Measurements from ENCODE around the gene TRIM21.
A peak's percentile ranks its signal among the peaks of the same experiment; 100 is the strongest.
"Not testable (repeated sequence)": the region's sequence is repeated elsewhere in the genome, so short reads cannot be mapped to it uniquely, and the experiment has no call there.

TRIM21 gene

GRCh38 chr11:4416816-4417215 lies 23.3 kb upstream of the TRIM21 start:
- H3K9me3 Mint-ChIP-seq, result no peaks in the 10 kb centered on the region
- H3K27ac Mint-ChIP-seq, result no peak overlapping the region
- peaks cover 10% of the 10 kb centered on the region for H3K27me3 Mint-ChIP-seq (ENCODE audit: low read depth, poor library complexity)
- TF ChIP-seq CTCF (IDR thresholded peaks at IDR 0.05), result no peak
- peaks cover 5% of the 10 kb centered on the region for H3K4me1 Mint-ChIP-seq
- H3K36me3 Mint-ChIP-seq (ENCODE audit: low read depth), result no peaks in the 10 kb centered on the region
- no peak overlapping the region for H3K4me3 Mint-ChIP-seq
- DNase-seq, result no peak

GRCh38 chr11:4416306-4416705 lies 22.8 kb upstream of the TRIM21 start:
- H3K36me3 Mint-ChIP-seq (ENCODE audit: low read depth), result no peaks in the 10 kb centered on the region
- no peak for DNase-seq
- no peak for TF ChIP-seq CTCF (IDR thresholded peaks at IDR 0.05)
- no peaks in the 10 kb centered on the region for H3K9me3 Mint-ChIP-seq
- no peak overlapping the region for H3K27ac Mint-ChIP-seq
- H3K27me3 Mint-ChIP-seq (ENCODE audit: low read depth, poor library complexity), result peaks cover 10% of the 10 kb centered on the region
- H3K4me3 Mint-ChIP-seq, result no peak overlapping the region
- peaks cover 5% of the 10 kb centered on the region for H3K4me1 Mint-ChIP-seq

- H3K4me1 Mint-ChIP-seq; DNase-seq; H3K4me3 Mint-ChIP-seq; H3K36me3 Mint-ChIP-seq (ENCODE audit: low read depth); H3K27ac Mint-ChIP-seq: not testable (repeated sequence)
- H3K9me3 Mint-ChIP-seq, result peaks cover 52% of the 10 kb centered on the region
- H3K27me3 Mint-ChIP-seq (ENCODE audit: low read depth, poor library complexity), result peaks cover 15% of the 10 kb centered on the region
Observed at GRCh38 chr11:4406206-4406605, 12.7 kb upstream of the TRIM21 start.

- Mint-ChIP-seq H3K4me1 (peaks cover 16% of the 10 kb centered on the region), H3K27ac (no peak overlapping the region), H3K9me3 (peaks cover 51% of the 10 kb centered on the region), H3K27me3 (ENCODE audit: low read depth, poor library complexity) (peaks cover 21% of the 10 kb centered on the region), H3K4me3 (peak overlapping the region; percentile 91), H3K36me3 (ENCODE audit: low read depth) (peaks cover 39% of the 10 kb centered on the region)
- no peak for TF ChIP-seq CTCF (IDR thresholded peaks at IDR 0.05)
- no peak for DNase-seq
Observed at GRCh38 chr11:4393858-4394223, 339 bp upstream of the TRIM21 start.

- no peak for TF ChIP-seq CTCF (IDR thresholded peaks at IDR 0.05)
- peaks cover 86% of the 10 kb centered on the region for H3K36me3 Mint-ChIP-seq (ENCODE audit: low read depth)
Observed at GRCh38 chr11:4388221-4388620, 5.3 kb downstream of the TRIM21 start.

GRCh38 chr11:4385978-4386740 lies 7.3 kb downstream of the TRIM21 start:
- TF ChIP-seq CTCF (IDR thresholded peaks at IDR 0.05), result no peak
- Mint-ChIP-seq H3K9me3 (peaks cover 10% of the 10 kb centered on the region), H3K4me1 (no peaks in the 10 kb centered on the region), H3K36me3 (ENCODE audit: low read depth) (peaks cover 71% of the 10 kb centered on the region), H3K27me3 (ENCODE audit: low read depth, poor library complexity) (no peaks in the 10 kb centered on the region), H3K27ac (no peak overlapping the region), H3K4me3 (no peak overlapping the region)
- no peak for DNase-seq

More at GRCh38 chr11:4388221-4388620, 5.3 kb downstream of the TRIM21 start:
- no peak for DNase-seq
- Mint-ChIP-seq H3K4me1 (peaks cover 8% of the 10 kb centered on the region), H3K4me3 (no peak overlapping the region), H3K27ac (no peak overlapping the region), H3K27me3 (ENCODE audit: low read depth, poor library complexity) (peaks cover 6% of the 10 kb centered on the region), H3K9me3 (peaks cover 18% of the 10 kb centered on the region)

Measured in nephron progenitor cell (in vitro differentiated cells).